Panc1 (cell line): ENCODE measurements around the gene ZNF140. TPM values are rescaled to one million over a fixed set of nuclear protein-coding genes. Genes with fewer than 3 reads are reported as not detected.

ENCODE experiments used
- ATAC-seq: fragments of 200-7000 bp; cut with Tn5 transposase; 2 replicates; pipeline ENCODE4 v1.9.1; 2020; ENCODE audit warnings: mild to moderate bottlenecking, moderate library complexity
- BruUV-seq: library from RNA; stranded (reverse); fragments of 400-500 nt; replicated peaks from 2 replicates; lab custom pipeline; 2021; lab: Mats Ljungman, UMichigan
- CTCF ChIA-PET: fragments of 300-600 bp; sonication (Branson Sonifier 250); formaldehyde crosslinking; loops from one replicate; lab custom pipeline; 2022; ENCODE audit warnings: antibody characterized with exemption; lab: Charles Lee
- POLR2A ChIA-PET: fragments of 300-600 bp; sonication (Branson Sonifier 250); formaldehyde crosslinking; loops from one replicate; lab custom pipeline; 2022; ENCODE audit warnings: antibody characterized with exemption; lab: Charles Lee
- DNase-seq: peaks from one replicate; pipeline ENCODE4 v3.0.0-alpha.2; 2010; ENCODE audit warnings: low read depth, low spot score
- H3K27ac ChIP-seq: 2 replicates; pipeline ENCODE4 v1.5.1; 2011; ENCODE audit warnings: mild to moderate bottlenecking, low read length, inconsistent platforms
- H3K27me3 ChIP-seq: fragments of 200-500 bp; sonication (Bioruptor generic); 2 replicates; pipeline ENCODE4 v1.6.0; 2014; ENCODE audit warnings: low read length, inconsistent platforms; ENCODE audit not compliant: control insufficient read depth, insufficient read depth
- H3K36me3 ChIP-seq: fragments of 200-500 bp; sonication (Bioruptor generic); 2 replicates; pipeline ENCODE4 v1.5.1; 2014; ENCODE audit warnings: inconsistent platforms, mild to moderate bottlenecking, low read length, moderate library complexity; ENCODE audit not compliant: control insufficient read depth, insufficient read depth
- H3K4me1 ChIP-seq: 2 replicates; pipeline ENCODE4 v1.5.1; 2011; ENCODE audit warnings: inconsistent platforms, mild to moderate bottlenecking, low read length, moderate library complexity; ENCODE audit not compliant: control insufficient read depth, insufficient read depth
- H3K4me3 ChIP-seq, 2 experiments: 2 replicates each; pipeline ENCODE4 v1.5.1; 2011 to 2012; ENCODE audit warnings: low read depth in 2 of 2, low read length in 2 of 2, mild to moderate bottlenecking in 2 of 2, inconsistent platforms in 1 of 2, moderate library complexity in 1 of 2
- H3K9me3 ChIP-seq: fragments of 200-500 bp; sonication (Bioruptor generic); 2 replicates; pipeline ENCODE4 v1.5.1; 2014; ENCODE audit warnings: low read depth, mild to moderate bottlenecking, inconsistent platforms, low read length, moderate library complexity; ENCODE audit not compliant: control insufficient read depth, insufficient read depth
- CTCF ChIP-seq: fragments of 450-650 bp; IDR thresholded peaks from 2 replicates; pipeline ENCODE4 v1.5.1; 2017; ENCODE audit warnings: mild to moderate bottlenecking
- POLR2AphosphoS5 ChIP-seq: IDR thresholded peaks from 2 replicates; pipeline ENCODE4 v1.6.1; 2012; ENCODE audit warnings: mild to moderate bottlenecking, low read depth, low read length, moderate library complexity
- REST ChIP-seq, 2 experiments: IDR thresholded peaks; 2 replicates each; pipeline ENCODE4 v1.6.1; 2011 to 2012; ENCODE audit warnings: low read depth in 2 of 2, control low read depth in 1 of 2, low read length in 1 of 2, mild to moderate bottlenecking in 1 of 2, moderate library complexity in 1 of 2; ENCODE audit not compliant: insufficient read depth in 1 of 2
- SIN3A ChIP-seq: IDR thresholded peaks from 2 replicates; pipeline ENCODE4 v1.6.1; 2012; ENCODE audit warnings: low read depth, mild to moderate bottlenecking, low read length, moderate library complexity, borderline replicate concordance; ENCODE audit not compliant: insufficient read depth
- TCF7L2 ChIP-seq: IDR thresholded peaks from 2 replicates; pipeline ENCODE4 v1.6.1; 2011; ENCODE audit warnings: mild to moderate bottlenecking, low read depth, low read length, inconsistent platforms
- in situ Hi-C: cut with HindIII; loops from 2 replicates; pipeline ENCODE4 v1.10.0; 2016; ENCODE audit warnings: low sequenced_read_pairs, low pct_unique_long_range_greater_than_20kb
- intact Hi-C: fragments of 100-400 bp; cut with micrococcal nuclease; formaldehyde crosslinking; loops from one replicate; pipeline ENCODE4 v1.10.0; 2022; ENCODE audit not compliant: unreplicated experiment
- total RNA-seq: library from RNA; stranded (reverse); gene quantifications from one replicate; pipeline ENCODE4 v1.2.1, GENCODE V29; 2021; ENCODE audit not compliant: unreplicated experiment

ZNF140 gene
- total RNA-seq, 1 experiment from 2014 or later, result 14.3 TPM

GRCh38 chr12:133038118-133038709, 42.5 kb upstream of the ZNF140 start:
- POLR2A ChIA-PET, result no interaction called here
- Histone ChIP-seq H3K36me3 (no peaks in the 10 kb centered on the region), H3K4me3 (peak overlapping the region; percentile 76 to 81), H3K9me3 (peaks cover 49% of the 10 kb centered on the region), H3K27me3 (no peaks in the 10 kb centered on the region), H3K4me1 (no peaks in the 10 kb centered on the region), H3K27ac (peak overlapping the region; percentile 89)
- no peak for TF ChIP-seq POLR2AphosphoS5
- TF ChIP-seq CTCF, result no peak
- TF ChIP-seq TCF7L2, result no peak
- no peak for TF ChIP-seq SIN3A
- TF ChIP-seq REST (IDR thresholded peaks at IDR 0.05; ENCODE audit: insufficient read depth in 1 of 2, low read depth in 2 of 2, low read length in 1 of 2), result no peak
- in situ Hi-C loops (no loop called here), intact Hi-C loops (no loop called here)
- CTCF ChIA-PET, result no interaction called here
- DNase-seq, result no peak
- no TSS peak for BruUV-seq
- no peak for ATAC-seq

GRCh38 chr12:133046698-133047097, 34.0 kb upstream of the ZNF140 start:
- Histone ChIP-seq H3K4me1 (no peaks in the 10 kb centered on the region), H3K9me3 (peaks cover 95% of the 10 kb centered on the region), H3K27ac (no peak overlapping the region), H3K4me3 (no peak overlapping the region), H3K36me3 (peaks cover 16% of the 10 kb centered on the region), H3K27me3 (no peaks in the 10 kb centered on the region)
- ChIA-PET POLR2A (no interaction called here), CTCF (no interaction called here)
- BruUV-seq, result no TSS peak
- ATAC-seq (no peak), DNase-seq (no peak)
- intact Hi-C loops, result no loop called here
- TF ChIP-seq REST (IDR thresholded peaks at IDR 0.05; ENCODE audit: insufficient read depth in 1 of 2, low read depth in 2 of 2, low read length in 1 of 2) (no peak), POLR2AphosphoS5 (no peak), TCF7L2 (no peak), CTCF (no peak), SIN3A (no peak)
- in situ Hi-C loops, result no loop called here
